Measurements from ENCODE around the gene STXBP2.
A peak's percentile ranks its signal among the peaks of the same experiment; 100 is the strongest.

Gene STXBP2

DNA sequence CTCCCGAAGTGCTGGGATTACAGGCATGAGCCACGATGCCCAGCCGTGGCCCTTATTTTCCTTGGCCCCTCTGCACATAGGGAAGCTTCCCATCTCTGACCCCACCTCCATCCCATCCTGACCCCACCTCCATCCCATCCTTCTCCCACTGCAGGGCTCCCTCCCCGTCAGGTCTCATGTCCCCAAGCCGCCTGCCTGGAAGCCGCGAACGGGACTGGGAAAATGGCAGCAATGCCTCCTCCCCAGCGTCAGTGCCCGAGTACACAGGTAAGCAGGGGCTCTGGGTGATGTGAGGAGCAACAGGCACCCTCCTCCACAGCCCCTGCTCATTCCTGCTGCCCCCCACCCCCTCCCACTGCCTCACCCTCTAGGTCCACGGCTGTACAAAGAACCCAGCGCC is 19.7 kb upstream of the STXBP2 start:
- peak overlapping the region; percentile 100 for H3K27ac ChIP-seq
- no peak for TF ChIP-seq ZFX (IDR thresholded peaks at IDR 0.05; ENCODE audit: borderline replicate concordance)
- TF ChIP-seq, protein P1, sequence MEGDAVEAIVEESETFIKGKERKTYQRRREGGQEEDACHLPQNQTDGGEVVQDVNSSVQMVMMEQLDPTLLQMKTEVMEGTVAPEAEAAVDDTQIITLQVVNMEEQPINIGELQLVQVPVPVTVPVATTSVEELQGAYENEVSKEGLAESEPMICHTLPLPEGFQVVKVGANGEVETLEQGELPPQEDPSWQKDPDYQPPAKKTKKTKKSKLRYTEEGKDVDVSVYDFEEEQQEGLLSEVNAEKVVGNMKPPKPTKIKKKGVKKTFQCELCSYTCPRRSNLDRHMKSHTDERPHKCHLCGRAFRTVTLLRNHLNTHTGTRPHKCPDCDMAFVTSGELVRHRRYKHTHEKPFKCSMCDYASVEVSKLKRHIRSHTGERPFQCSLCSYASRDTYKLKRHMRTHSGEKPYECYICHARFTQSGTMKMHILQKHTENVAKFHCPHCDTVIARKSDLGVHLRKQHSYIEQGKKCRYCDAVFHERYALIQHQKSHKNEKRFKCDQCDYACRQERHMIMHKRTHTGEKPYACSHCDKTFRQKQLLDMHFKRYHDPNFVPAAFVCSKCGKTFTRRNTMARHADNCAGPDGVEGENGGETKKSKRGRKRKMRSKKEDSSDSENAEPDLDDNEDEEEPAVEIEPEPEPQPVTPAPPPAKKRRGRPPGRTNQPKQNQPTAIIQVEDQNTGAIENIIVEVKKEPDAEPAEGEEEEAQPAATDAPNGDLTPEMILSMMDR (IDR thresholded peaks at IDR 0.05) = no peak

DNA sequence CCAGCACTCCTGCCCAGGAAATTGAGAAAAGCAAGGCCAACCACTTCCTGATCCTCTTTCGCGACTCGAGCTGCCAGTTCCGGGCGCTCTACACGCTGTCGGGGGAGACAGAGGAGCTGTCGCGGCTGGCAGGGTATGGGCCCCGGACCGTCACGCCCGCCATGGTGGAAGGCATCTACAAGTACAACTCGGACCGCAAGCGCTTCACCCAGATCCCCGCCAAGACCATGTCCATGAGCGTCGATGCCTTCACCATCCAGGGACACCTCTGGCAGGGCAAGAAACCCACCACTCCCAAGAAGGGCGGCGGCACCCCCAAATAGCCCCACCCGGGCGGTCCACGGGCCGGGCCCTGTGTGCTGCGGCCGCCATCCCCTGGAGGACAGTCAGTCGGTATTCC is 19.2 kb upstream of the STXBP2 start:
- no peak for TF ChIP-seq ZFX (IDR thresholded peaks at IDR 0.05; ENCODE audit: borderline replicate concordance)
- TF ChIP-seq, protein P1 (IDR thresholded peaks at IDR 0.05) = no peak
- peak overlapping the region; percentile 100 for H3K27ac ChIP-seq

DNA sequence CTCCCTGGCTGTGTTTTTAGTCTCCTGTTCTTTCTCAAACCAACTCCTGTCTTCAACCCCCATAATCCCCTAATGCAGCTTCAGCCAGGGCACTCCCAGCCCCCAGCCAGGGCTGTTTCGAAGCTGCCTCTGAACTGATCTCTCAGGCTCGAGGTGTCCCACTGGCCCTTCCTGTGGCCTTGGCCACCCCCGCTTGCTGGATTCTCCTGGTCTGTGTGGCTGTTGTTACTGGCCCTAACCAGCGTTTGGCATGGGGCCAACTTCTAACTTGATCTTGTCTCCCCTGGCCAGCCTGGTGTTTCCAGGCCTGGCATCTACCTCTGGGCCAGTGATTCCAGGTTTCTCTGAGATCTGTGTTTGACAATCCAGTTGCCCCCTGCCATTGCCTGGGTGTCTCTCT is 18.6 kb upstream of the STXBP2 start:
- no peak for TF ChIP-seq ZFX (IDR thresholded peaks at IDR 0.05; ENCODE audit: borderline replicate concordance)
- TF ChIP-seq, protein P1 (IDR thresholded peaks at IDR 0.05) = no peak
- peak overlapping the region; percentile 100 for H3K27ac ChIP-seq

DNA sequence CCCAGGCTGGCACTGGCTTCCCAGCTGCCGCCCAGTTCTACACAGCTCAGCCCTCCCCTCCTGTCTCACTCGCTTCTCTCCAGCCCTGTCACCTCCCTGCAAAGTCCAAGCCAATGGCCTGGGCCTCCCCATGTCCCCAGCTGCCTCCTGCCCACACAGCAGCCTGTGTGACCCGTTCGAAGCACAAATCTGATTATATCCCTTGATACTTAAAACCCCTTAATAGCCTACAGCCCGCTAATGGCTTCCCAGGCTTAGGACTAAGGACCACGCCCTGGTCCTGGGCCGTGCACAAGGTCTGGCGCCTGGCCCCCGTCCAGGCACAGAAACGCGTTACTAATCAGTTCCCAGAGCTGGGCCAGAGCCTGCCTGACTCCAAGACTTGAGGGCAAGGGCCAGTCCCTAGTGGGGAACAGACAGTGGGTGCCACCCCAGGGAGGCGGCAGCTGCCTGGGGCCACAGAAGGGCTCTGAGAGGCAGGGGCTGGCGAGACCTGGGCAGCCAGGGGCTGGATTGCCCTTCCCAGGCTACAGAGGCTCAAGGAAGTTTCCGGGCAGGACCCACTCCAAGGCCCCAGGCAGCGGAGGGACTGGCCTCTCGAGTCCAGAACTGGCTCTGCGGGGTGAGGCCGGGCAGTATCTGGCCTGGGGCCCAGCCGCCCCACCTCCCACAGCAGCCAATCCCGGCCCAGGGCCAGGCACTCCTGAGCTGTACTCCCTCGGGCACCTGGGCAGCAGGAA is 18.0 kb upstream of the STXBP2 start:
- H3K27ac ChIP-seq = peak overlapping the region; percentile 100
- TF ChIP-seq ZFX (IDR thresholded peaks at IDR 0.05; ENCODE audit: borderline replicate concordance) = no peak
- TF ChIP-seq, protein P1 (IDR thresholded peaks at IDR 0.05) = no peak

DNA sequence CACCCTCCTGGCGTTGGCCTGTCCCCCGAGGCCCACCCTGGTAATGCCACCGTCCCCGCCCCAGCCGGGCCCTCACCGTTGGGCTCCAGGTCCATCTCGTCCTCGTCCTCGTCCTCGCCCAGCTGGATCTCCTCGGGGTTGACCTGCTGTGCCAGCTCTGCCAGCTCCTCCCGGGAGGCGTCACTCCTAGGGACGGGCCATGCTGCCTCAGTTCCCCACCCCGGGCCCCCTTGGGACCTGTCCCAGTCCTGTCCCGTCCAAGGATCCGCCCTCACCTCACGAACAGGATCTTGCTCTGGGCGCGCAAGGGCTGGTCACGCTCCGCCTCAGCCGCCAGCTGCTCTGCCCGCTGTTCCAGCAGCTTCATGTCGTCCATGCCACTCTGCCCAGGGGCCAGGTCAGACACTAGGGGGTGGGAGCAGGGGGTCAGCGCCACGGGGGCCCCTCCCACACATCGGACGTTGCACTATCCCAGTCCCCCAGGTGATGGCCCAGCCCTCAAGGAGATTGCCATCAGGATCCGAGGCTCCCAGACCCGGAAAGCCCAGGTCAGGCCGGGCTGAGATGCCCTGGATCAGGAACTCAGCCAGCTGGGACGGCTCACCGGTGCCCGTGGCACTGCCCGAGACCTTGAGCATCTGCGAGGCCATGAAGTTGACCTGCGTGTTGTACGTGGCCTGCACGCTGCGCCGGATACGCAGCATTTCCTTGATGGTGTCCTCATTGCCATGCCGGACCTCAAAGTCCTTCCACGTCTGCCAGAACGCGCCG is 17.1 kb upstream of the STXBP2 start:
- TF ChIP-seq, protein P1 (IDR thresholded peaks at IDR 0.05) = no peak
- no peak for TF ChIP-seq ZFX (IDR thresholded peaks at IDR 0.05; ENCODE audit: borderline replicate concordance)
- peak overlapping the region; percentile 100 for H3K27ac ChIP-seq

DNA sequence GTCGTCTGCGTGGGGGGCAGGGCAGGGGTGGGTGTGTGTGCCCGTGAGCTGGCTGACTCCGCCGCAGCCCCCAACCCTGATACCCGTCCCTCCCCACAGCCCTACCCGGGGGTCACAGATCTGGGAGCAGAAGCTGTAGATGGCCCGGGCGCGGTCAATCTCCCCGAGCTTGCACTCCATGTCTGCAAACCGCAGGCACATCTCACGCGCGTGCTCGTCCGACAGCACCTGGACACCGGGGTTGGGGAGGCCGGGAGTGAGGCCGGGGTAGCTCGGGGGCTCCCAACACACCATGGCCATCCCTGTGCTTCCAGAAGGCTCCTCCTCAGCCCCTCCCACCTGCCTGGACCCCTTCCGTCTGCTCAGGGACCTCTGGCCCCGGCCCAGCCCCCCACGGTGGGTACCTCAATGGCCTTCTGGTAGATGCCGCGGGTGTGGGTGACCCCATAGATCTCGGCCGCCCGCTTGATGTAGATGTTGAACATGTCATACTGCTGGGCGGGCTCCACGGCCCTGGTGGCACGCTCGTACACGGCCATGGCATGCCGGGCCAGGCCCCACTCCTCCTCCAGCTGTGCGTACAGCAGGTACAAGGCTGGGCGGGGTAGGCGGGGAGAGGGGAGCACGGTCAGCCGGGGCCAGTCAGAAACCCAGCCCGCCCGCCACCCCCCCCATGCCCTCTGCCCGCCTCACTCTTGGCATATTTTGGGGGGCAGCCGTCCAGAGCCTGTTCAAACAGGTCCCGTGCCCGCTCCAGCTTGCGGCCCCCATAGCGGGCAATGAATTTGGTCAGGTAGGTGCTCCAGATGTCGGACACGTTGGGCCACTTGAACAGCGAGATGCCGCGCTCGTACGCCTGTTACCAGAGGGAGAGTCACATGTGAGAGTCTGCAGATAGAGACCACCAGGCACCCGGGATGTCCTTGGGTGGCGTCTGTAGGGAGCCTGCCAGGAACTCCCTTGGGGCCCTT is 16.2 kb upstream of the STXBP2 start:
- peak overlapping the region; percentile 100 for H3K27ac ChIP-seq

More for the DNA sequence above, 16.2 kb upstream of the STXBP2 start:
- TF ChIP-seq, protein P1 (IDR thresholded peaks at IDR 0.05) = no peak
- TF ChIP-seq ZFX (IDR thresholded peaks at IDR 0.05; ENCODE audit: borderline replicate concordance) = no peak

Data from 22Rv1 (cell line).